SU-DHL-6 (cell line): ENCODE measurements around the gene MAPK8.

Experiments
- H2AFZ ChIP-seq: fragments of 200-600 bp; sonication (generic); 2 replicates; pipeline ENCODE4 v1.6.1; 2014; ENCODE audit warnings: low read depth, mild to moderate bottlenecking, moderate library complexity, mixed read lengths, antibody characterized with exemption, low read length; ENCODE audit not compliant: severe bottlenecking
- H3F3A ChIP-seq: fragments of 200-600 bp; shearing (Covaris generic); 2 replicates; pipeline ENCODE4 v1.6.0; 2016; ENCODE audit warnings: antibody characterized with exemption, mild to moderate bottlenecking; ENCODE audit not compliant: insufficient read depth
- H3K27ac ChIP-seq: fragments of 200-600 bp; sonication (generic); 2 replicates; pipeline ENCODE4 v1.5.1; 2016; ENCODE audit warnings: low read depth, mild to moderate bottlenecking, low read length, moderate library complexity, mixed read lengths
- H3K27me3 ChIP-seq: fragments of 200-600 bp; sonication (generic), shearing (Covaris generic); 2 replicates; pipeline ENCODE4 v1.6.0; 2014; ENCODE audit warnings: mild to moderate bottlenecking, low read length
- H3K36me3 ChIP-seq: fragments of 200-600 bp; sonication (generic); 2 replicates; pipeline ENCODE4 v1.6.1; 2014; ENCODE audit warnings: mild to moderate bottlenecking, low read length, mixed read lengths
- H3K4me2 ChIP-seq: fragments of 300-600, 200-600 bp; shearing (Covaris generic), sonication (generic); 2 replicates; pipeline ENCODE4 v1.6.0; 2014; ENCODE audit warnings: low read length, low read depth, mild to moderate bottlenecking; ENCODE audit not compliant: poor library complexity, severe bottlenecking
- H3K4me3 ChIP-seq: fragments of 200-600 bp; sonication (generic); 2 replicates; pipeline ENCODE4 v1.5.1; 2014; ENCODE audit warnings: antibody characterized with exemption, low read length, mild to moderate bottlenecking, mixed read lengths; ENCODE audit not compliant: insufficient read depth, poor library complexity, severe bottlenecking
- H3K79me2 ChIP-seq: fragments of 200-600 bp; sonication (generic); 2 replicates; pipeline ENCODE4 v1.6.1; 2014; ENCODE audit warnings: mild to moderate bottlenecking, low read length, moderate library complexity; ENCODE audit not compliant: insufficient read depth
- H3K9ac ChIP-seq: fragments of 200-600 bp; sonication (generic); 2 replicates; pipeline ENCODE4 v1.7.0; 2014; ENCODE audit warnings: mild to moderate bottlenecking, low read length
- H3K9me2 ChIP-seq: fragments of 200-600 bp; sonication (generic); replicated peaks from 2 replicates; pipeline ENCODE4 v1.6.1; 2014; ENCODE audit warnings: low read length; ENCODE audit not compliant: insufficient read depth
- H3K9me3 ChIP-seq: fragments of 200-600 bp; sonication (generic); 2 replicates; pipeline ENCODE4 v1.6.1; 2014; ENCODE audit warnings: low read length, mixed read lengths; ENCODE audit not compliant: insufficient read depth
- H4K20me1 ChIP-seq: fragments of 200-600 bp; sonication (generic); 2 replicates; pipeline ENCODE4 v1.6.1; 2014; ENCODE audit warnings: low read depth, mild to moderate bottlenecking, antibody characterized with exemption, low read length, moderate library complexity, mixed read lengths
- EZH2phosphoT487 ChIP-seq: fragments of 200-600 bp; sonication (generic), shearing (Covaris generic); conservative IDR thresholded peaks from 2 replicates; pipeline ENCODE4 v1.6.1; 2018; ENCODE audit warnings: mild to moderate bottlenecking, antibody characterized with exemption, low read length, moderate library complexity, mixed read lengths
- TF ChIP-seq, protein P1 (sequence below): fragments of 200-600 bp; sonication (generic); IDR thresholded peaks from one replicate; pipeline ENCODE4 v1.5.1; 2017; ENCODE audit warnings: antibody characterized with exemption, mild to moderate bottlenecking, low read length, moderate library complexity; ENCODE audit not compliant: insufficient read depth, poor library complexity, severe bottlenecking

The MAPK8 gene

DNA sequence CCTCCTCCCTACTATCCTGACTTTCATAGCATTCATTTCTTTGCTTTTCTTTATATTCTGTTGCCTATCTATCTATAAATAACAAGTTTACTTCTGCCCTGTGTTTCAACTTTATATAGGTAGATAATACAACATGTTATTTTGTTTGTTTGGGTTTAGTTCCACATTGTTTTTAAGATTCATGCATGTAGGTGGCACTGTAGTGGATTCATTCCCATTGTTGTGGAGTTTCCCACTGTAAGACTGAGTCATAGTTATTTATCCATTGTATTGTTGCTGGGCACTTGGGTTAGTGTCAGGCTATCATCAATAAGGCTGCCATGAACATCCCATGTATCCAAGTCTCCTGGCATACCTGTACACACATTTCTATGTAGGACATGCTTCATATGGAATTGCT lies 170.7 kb downstream of the MAPK8 start:
- H3K9me3 ChIP-seq: no peaks in the 10 kb centered on the region
- H3K27ac ChIP-seq: no peak overlapping the region
- no peaks in the 10 kb centered on the region for H3K79me2 ChIP-seq
- TF ChIP-seq EZH2phosphoT487: no peak
- TF ChIP-seq, protein P1, sequence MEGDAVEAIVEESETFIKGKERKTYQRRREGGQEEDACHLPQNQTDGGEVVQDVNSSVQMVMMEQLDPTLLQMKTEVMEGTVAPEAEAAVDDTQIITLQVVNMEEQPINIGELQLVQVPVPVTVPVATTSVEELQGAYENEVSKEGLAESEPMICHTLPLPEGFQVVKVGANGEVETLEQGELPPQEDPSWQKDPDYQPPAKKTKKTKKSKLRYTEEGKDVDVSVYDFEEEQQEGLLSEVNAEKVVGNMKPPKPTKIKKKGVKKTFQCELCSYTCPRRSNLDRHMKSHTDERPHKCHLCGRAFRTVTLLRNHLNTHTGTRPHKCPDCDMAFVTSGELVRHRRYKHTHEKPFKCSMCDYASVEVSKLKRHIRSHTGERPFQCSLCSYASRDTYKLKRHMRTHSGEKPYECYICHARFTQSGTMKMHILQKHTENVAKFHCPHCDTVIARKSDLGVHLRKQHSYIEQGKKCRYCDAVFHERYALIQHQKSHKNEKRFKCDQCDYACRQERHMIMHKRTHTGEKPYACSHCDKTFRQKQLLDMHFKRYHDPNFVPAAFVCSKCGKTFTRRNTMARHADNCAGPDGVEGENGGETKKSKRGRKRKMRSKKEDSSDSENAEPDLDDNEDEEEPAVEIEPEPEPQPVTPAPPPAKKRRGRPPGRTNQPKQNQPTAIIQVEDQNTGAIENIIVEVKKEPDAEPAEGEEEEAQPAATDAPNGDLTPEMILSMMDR: no peak
- no peak overlapping the region for H3K9ac ChIP-seq
- no peaks in the 10 kb centered on the region for H4K20me1 ChIP-seq
- no peak overlapping the region for H2AFZ ChIP-seq
- no peaks in the 10 kb centered on the region for H3K9me2 ChIP-seq
- H3K36me3 ChIP-seq: no peaks in the 10 kb centered on the region
- no peaks in the 10 kb centered on the region for H3K27me3 ChIP-seq
- no peak overlapping the region for H3K4me2 ChIP-seq
- no peak overlapping the region for H3K4me3 ChIP-seq
- no peaks in the 10 kb centered on the region for H3F3A ChIP-seq

DNA sequence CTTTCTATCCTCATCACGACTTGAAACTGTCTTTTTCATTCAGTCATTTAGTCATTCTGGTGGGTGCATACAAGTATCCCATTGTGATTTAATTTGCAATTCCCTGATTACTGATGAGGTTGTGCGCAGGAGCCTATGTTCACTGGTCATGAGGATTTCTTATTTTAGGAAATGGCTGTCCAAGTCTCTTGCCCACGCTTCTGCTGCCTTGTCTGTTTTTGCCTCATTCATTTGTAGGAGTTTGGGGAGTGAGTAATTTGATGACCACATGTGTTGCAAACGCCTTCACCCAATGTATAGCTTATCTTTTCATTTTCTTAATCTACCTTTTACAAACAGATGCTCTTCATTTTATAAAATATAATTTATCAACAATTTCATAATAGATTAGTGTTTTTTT lies 171.1 kb downstream of the MAPK8 start:
- Histone ChIP-seq H3K9me2 (no peaks in the 10 kb centered on the region), H3K27ac (no peak overlapping the region), H3K79me2 (no peaks in the 10 kb centered on the region), H3F3A (no peaks in the 10 kb centered on the region), H3K4me3 (no peak overlapping the region), H3K27me3 (no peaks in the 10 kb centered on the region), H3K36me3 (no peaks in the 10 kb centered on the region), H3K9ac (no peak overlapping the region), H2AFZ (no peak overlapping the region), H3K4me2 (no peak overlapping the region), H3K9me3 (no peaks in the 10 kb centered on the region), H4K20me1 (no peaks in the 10 kb centered on the region)
- TF ChIP-seq, protein P1: no peak
- TF ChIP-seq EZH2phosphoT487: no peak

DNA sequence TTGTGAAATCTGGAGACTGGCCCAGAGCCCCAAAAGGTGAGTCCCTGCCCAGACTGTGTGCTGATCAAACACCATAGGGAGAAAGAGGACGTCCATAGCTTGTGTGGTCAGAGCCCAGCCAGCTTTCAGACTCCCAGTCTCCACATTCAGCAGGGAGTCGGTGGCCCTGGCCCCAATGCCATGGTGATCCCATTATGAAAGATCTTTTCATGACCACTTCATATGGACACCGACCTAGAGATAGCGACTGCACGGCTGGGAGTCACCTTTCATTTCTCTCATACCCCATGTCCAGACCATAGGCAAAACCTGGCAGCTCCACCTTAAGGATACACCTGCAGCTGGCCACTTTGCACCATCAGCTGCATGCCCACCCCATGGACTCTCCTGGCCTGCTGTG lies 172.0 kb downstream of the MAPK8 start:
- no peak overlapping the region for H3K4me3 ChIP-seq
- no peak overlapping the region for H3K4me2 ChIP-seq
- no peaks in the 10 kb centered on the region for H4K20me1 ChIP-seq
- H3F3A ChIP-seq: no peaks in the 10 kb centered on the region
- no peak overlapping the region for H2AFZ ChIP-seq
- no peak overlapping the region for H3K9ac ChIP-seq
- TF ChIP-seq EZH2phosphoT487: no peak
- TF ChIP-seq, protein P1: no peak
- no peaks in the 10 kb centered on the region for H3K9me2 ChIP-seq
- no peak overlapping the region for H3K27ac ChIP-seq
- no peaks in the 10 kb centered on the region for H3K9me3 ChIP-seq
- H3K79me2 ChIP-seq: no peaks in the 10 kb centered on the region
- no peaks in the 10 kb centered on the region for H3K36me3 ChIP-seq
- H3K27me3 ChIP-seq: no peaks in the 10 kb centered on the region
